ENCODE measurements around the gene CTNNA3.

DNA sequence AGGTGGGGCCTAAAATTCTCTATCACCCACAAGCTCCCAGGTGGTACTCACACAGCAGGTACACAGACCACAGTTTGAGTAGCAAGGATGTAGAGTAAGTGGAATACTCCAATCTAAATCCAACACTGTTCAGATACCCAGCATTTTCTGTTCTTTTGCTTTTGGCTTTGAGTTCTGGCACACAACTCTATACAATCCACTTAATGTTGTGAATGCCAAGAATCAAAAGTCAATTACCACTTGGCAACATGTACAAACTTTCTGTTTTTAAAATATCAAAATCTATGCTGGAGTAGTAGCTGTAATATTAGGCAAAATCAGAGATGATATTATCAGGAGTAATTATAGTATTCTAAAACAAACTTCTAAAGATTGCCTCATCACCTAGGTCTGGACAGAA lies 903.6 kb downstream of the CTNNA3 start:
- TF ChIP-seq POLR2A (IDR thresholded peaks at IDR 0.05) = no peak
- TF ChIP-seq, protein P1, sequence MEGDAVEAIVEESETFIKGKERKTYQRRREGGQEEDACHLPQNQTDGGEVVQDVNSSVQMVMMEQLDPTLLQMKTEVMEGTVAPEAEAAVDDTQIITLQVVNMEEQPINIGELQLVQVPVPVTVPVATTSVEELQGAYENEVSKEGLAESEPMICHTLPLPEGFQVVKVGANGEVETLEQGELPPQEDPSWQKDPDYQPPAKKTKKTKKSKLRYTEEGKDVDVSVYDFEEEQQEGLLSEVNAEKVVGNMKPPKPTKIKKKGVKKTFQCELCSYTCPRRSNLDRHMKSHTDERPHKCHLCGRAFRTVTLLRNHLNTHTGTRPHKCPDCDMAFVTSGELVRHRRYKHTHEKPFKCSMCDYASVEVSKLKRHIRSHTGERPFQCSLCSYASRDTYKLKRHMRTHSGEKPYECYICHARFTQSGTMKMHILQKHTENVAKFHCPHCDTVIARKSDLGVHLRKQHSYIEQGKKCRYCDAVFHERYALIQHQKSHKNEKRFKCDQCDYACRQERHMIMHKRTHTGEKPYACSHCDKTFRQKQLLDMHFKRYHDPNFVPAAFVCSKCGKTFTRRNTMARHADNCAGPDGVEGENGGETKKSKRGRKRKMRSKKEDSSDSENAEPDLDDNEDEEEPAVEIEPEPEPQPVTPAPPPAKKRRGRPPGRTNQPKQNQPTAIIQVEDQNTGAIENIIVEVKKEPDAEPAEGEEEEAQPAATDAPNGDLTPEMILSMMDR (IDR thresholded peaks at IDR 0.05) = no peak

All from right lobe of liver (tissue), 4 donors.